Sigmoid colon (tissue), 4 donors: ENCODE results near the gene TSPAN11.

Experiments used
- EP300 ChIP-seq, 4 donors: sonication (generic); formaldehyde crosslinking; IDR thresholded peaks; one replicate each; pipeline ENCODE4 v1.6.1; 2017; ENCODE audit warnings: antibody characterized with exemption in 4 of 4
- POLR2AphosphoS5 ChIP-seq, 4 donors: sonication (generic); formaldehyde crosslinking; IDR thresholded peaks; one replicate each; pipeline ENCODE4 v1.6.1; 2017; ENCODE audit warnings: antibody characterized with exemption in 4 of 4
- TF ChIP-seq, protein P1 (sequence below), 4 experiments: fragments of 450-650 bp in 3 of 4; fragments of 200-600 bp in 1 of 4; IDR thresholded peaks; one replicate each; pipeline ENCODE4 v1.5.1; 2016 to 2019; ENCODE audit warnings: antibody characterized with exemption in 4 of 4, mild to moderate bottlenecking in 3 of 4, moderate library complexity in 2 of 4

DNA sequence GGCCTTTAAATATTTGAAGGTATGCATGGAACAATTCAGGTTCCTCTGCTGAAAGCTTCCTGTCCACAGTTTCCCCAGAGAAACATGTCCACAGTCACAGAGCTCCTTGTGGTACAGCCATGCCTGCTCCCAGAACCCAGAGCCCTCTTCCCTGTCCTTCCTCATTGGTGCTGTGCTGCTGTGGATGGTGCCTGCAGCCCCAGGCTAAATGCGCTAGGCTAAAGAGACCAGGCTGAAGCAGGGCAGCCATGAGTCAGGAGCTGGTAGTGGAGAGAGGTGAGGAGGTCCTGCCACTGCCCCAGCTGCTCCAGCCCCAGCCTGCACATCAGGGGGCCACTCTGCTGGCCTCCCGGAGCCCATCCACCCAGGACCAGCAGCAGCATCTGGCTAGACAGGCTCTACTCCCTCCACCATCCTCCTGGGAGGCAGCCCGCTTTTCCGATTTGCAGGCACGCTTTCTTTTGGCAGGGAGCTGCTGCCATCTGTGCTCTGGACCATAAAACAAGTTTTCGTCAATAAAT is 81.8 kb downstream of the TSPAN11 start:
- TF ChIP-seq, protein P1, sequence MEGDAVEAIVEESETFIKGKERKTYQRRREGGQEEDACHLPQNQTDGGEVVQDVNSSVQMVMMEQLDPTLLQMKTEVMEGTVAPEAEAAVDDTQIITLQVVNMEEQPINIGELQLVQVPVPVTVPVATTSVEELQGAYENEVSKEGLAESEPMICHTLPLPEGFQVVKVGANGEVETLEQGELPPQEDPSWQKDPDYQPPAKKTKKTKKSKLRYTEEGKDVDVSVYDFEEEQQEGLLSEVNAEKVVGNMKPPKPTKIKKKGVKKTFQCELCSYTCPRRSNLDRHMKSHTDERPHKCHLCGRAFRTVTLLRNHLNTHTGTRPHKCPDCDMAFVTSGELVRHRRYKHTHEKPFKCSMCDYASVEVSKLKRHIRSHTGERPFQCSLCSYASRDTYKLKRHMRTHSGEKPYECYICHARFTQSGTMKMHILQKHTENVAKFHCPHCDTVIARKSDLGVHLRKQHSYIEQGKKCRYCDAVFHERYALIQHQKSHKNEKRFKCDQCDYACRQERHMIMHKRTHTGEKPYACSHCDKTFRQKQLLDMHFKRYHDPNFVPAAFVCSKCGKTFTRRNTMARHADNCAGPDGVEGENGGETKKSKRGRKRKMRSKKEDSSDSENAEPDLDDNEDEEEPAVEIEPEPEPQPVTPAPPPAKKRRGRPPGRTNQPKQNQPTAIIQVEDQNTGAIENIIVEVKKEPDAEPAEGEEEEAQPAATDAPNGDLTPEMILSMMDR (IDR thresholded peaks at IDR 0.05): no peak
- TF ChIP-seq POLR2AphosphoS5 (IDR thresholded peaks at IDR 0.05) (no peak), EP300 (IDR thresholded peaks at IDR 0.05) (no peak)
